HepG2 (cell line): Measurements from ENCODE around the gene PLIN1. TPM values are rescaled to one million over a fixed set of nuclear protein-coding genes. Genes with fewer than 3 reads are reported as not detected.

Source experiments
- ATAC-seq: fragments of 200-7000 bp; cut with Tn5 transposase; 3 replicates; pipeline ENCODE4 v1.9.1; 2020; ENCODE audit warnings: mild to moderate bottlenecking, moderate library complexity
- BruUV-seq: library from RNA; stranded (reverse); fragments of 400-500 nt; replicated peaks from 2 replicates; lab custom pipeline; 2021; lab: Mats Ljungman, UMichigan
- CTCF ChIA-PET: fragments of 300-600 bp; formaldehyde crosslinking; extraction: SDS; loops from one replicate; lab custom pipeline; 2021; ENCODE audit warnings: low total read pairs, inconsistent platforms, low intra/inter-chr PET ratio; lab: Yijun Ruan, JAX
- POLR2A ChIA-PET: fragments of 350-600 bp; sonication (Branson Sonifier 250); formaldehyde crosslinking; loops from one replicate; lab custom pipeline; 2020; ENCODE audit warnings: antibody characterized with exemption, inconsistent platforms; lab: Yijun Ruan, JAX
- DNase-seq: peaks from one replicate; pipeline ENCODE4 v3.0.0-alpha.2; 2015; ENCODE audit warnings: low spot score
- FAIRE-seq: peaks from 3 replicates; lab custom pipeline; 2011; peaks lifted over from hg19 to GRCh38; lab: Jason Lieb, UNC
- H2AFZ ChIP-seq: one replicate; pipeline ENCODE4 v1.6.1; 2011; ENCODE audit warnings: low read length, inconsistent platforms
- H3K27ac ChIP-seq: fragments of 300-600 bp; 3 replicates; pipeline ENCODE4 v1.8.0; 2011; ENCODE audit warnings: mixed run types, mild to moderate bottlenecking, mixed read lengths, low read length, inconsistent platforms; ENCODE audit not compliant: insufficient read depth; ENCODE audit errors: extremely low read length
- H3K27me3 ChIP-seq, 2 experiments: fragments of 200-600 bp in 1 of 2; 2 replicates in 1 of 2; 3 replicates in 1 of 2; pipeline versions ENCODE4 v1.6.0 to v1.8.0; 2011; ENCODE audit warnings: low read length in 2 of 2, mild to moderate bottlenecking in 2 of 2, moderate library complexity in 2 of 2, inconsistent platforms in 1 of 2; ENCODE audit not compliant: insufficient read depth in 2 of 2, control insufficient read depth in 1 of 2
- H3K36me3 ChIP-seq, 2 experiments: fragments of 200-600 bp in 1 of 2; replicated peaks in 1 of 2; 2 replicates in 1 of 2; 3 replicates in 1 of 2; pipeline versions ENCODE4 v1.5.1 to v1.8.0; 2011; ENCODE audit warnings: low read length in 2 of 2, inconsistent platforms in 1 of 2; ENCODE audit not compliant: insufficient read depth in 2 of 2, control insufficient read depth in 1 of 2
- H3K4me1 ChIP-seq: 2 replicates; pipeline ENCODE4 v1.5.1; 2012; ENCODE audit warnings: low read length, inconsistent platforms; ENCODE audit not compliant: insufficient read depth
- H3K4me2 ChIP-seq: 2 replicates; pipeline ENCODE4 v1.6.0; 2011; ENCODE audit warnings: low read depth, low read length, inconsistent platforms
- H3K4me3 ChIP-seq, 3 experiments: fragments of 200-600 bp in 1 of 3; sonication (generic), shearing (Covaris generic) in 1 of 3; replicated peaks in 1 of 3; 2 replicates each; pipeline ENCODE4 v1.5.1; 2011 to 2016; ENCODE audit warnings: low read length in 3 of 3, inconsistent platforms in 2 of 3, low read depth in 2 of 3, mild to moderate bottlenecking in 2 of 3, control low read depth in 1 of 3, mixed read lengths in 1 of 3; ENCODE audit not compliant: insufficient read depth in 1 of 3
- H3K79me2 ChIP-seq: one replicate; pipeline ENCODE4 v1.6.1; 2011; ENCODE audit warnings: low read length, inconsistent platforms; ENCODE audit not compliant: insufficient read depth
- H3K9ac ChIP-seq: 2 replicates; pipeline ENCODE4 v1.6.0; 2011; ENCODE audit warnings: mild to moderate bottlenecking, low read depth, low read length, inconsistent platforms; ENCODE audit not compliant: insufficient read depth
- H3K9me3 ChIP-seq: 2 replicates; pipeline ENCODE4 v1.5.1; 2012; ENCODE audit warnings: mild to moderate bottlenecking, low read length
- H4K20me1 ChIP-seq: 2 replicates; pipeline ENCODE4 v1.6.0; 2011; ENCODE audit warnings: inconsistent platforms, mild to moderate bottlenecking, low read length, moderate library complexity; ENCODE audit not compliant: insufficient read depth
- NR2F1 ChIP-seq, 2 experiments: fragments of 450-650 bp in 1 of 2; formaldehyde crosslinking in 1 of 2; IDR thresholded peaks; 2 replicates each; pipeline versions ENCODE4 v1.5.0 to v1.6.1; 2016 to 2020; ENCODE audit warnings: mild to moderate bottlenecking in 1 of 2, missing compliant biosample characterization in 1 of 2, missing genetic modification reagents in 1 of 2, moderate library complexity in 1 of 2
- PHF5A ChIP-seq: IDR thresholded peaks from one replicate; pipeline ENCODE4 v1.6.1; 2018; ENCODE audit warnings: low read depth, missing genetic modification reagents; ENCODE audit not compliant: unreplicated experiment
- POLR2G ChIP-seq: fragments of 200-400 bp; formaldehyde crosslinking; IDR thresholded peaks from 2 replicates; pipeline ENCODE4 v1.6.1; 2018; ENCODE audit warnings: mild to moderate bottlenecking, low read depth, low read length, moderate library complexity
- RFX5 ChIP-seq: IDR thresholded peaks from 2 replicates; pipeline ENCODE4 v1.6.1; 2011; ENCODE audit warnings: low read depth, low read length, improper control_type of control experiment
- SATB2 ChIP-seq: sonication (generic); formaldehyde crosslinking; IDR thresholded peaks from 2 replicates; pipeline ENCODE4 v1.5.0; 2020; ENCODE audit warnings: missing genetic modification reagents
- SRSF9 ChIP-seq: fragments of 200-400 bp; formaldehyde crosslinking; IDR thresholded peaks from 2 replicates; pipeline ENCODE4 v1.6.1; 2018; ENCODE audit warnings: borderline replicate concordance, mild to moderate bottlenecking, low read depth, low read length; ENCODE audit not compliant: insufficient read depth, poor library complexity, severe bottlenecking
- ZFP1 ChIP-seq: IDR thresholded peaks from 2 replicates; pipeline ENCODE4 v1.6.1; 2016
- ZNF574 ChIP-seq: sonication (generic); formaldehyde crosslinking; IDR thresholded peaks from 2 replicates; pipeline ENCODE4 v1.4.0; 2020; ENCODE audit warnings: missing genetic modification reagents
- ZNF660 ChIP-seq: sonication (generic); formaldehyde crosslinking; IDR thresholded peaks from 2 replicates; pipeline ENCODE4 v1.5.1; 2020; ENCODE audit warnings: mild to moderate bottlenecking, low read depth, missing genetic modification reagents, borderline replicate concordance
- WGBS: methylation state at CpG from one replicate; pipeline ENCODE4 v1.1.6; 2017; ENCODE audit warnings: low lambda C conversion rate; 5-methylcytosine and 5-hydroxymethylcytosine counted together
- in situ Hi-C: cut with HindIII; loops from 2 replicates; pipeline ENCODE4 v1.10.0; 2017; ENCODE audit warnings: low pct_unique_long_range_greater_than_20kb; ENCODE audit not compliant: extremely low pct_ligation_motif_present
- intact Hi-C: fragments of 100-400 bp; cut with micrococcal nuclease; formaldehyde crosslinking; loops from one replicate; pipeline ENCODE4 v1.10.0; 2022; ENCODE audit not compliant: unreplicated experiment
- polyA plus RNA-seq, 8 experiments: library from polyadenylated mRNA; depleted of rRNA in 3 of 8; stranded (reverse) in 7 of 8; unstranded in 1 of 8; fragments of >200 nt; fragmentation: Illumina TruSeq in 4 of 8; extraction: Trizol in 4 of 8; gene quantifications; 2 replicates each; pipeline versions ENCODE4 v1.2.1 to v1.2.3, GENCODE V29; 2011 to 2016; ENCODE audit warnings: low read depth in 4 of 8, missing spikeins in 1 of 8, mixed read lengths in 1 of 8; ENCODE audit not compliant: insufficient read depth in 1 of 8
- total RNA-seq, 5 experiments: library from RNA; depleted of rRNA; stranded (reverse); fragments of >200 nt; fragmentation: Illumina TruSeq; extraction: Trizol; gene quantifications; 2 replicates each; pipeline ENCODE4 v1.2.3, GENCODE V29; 2016; ENCODE audit warnings: low read depth in 1 of 5

PLIN1 gene
- total and polyA plus RNA-seq, 2 of the 13 experiments (the other 11 are each of a cell fraction or from before 2014, with no cell fraction given): 0.74 to 1.2 TPM

- BruUV-seq: no TSS peak
- intact Hi-C loops (no loop called here), in situ Hi-C loops (no loop called here)
- Histone ChIP-seq H3K36me3 (no peaks in the 10 kb centered on the region; a peak in 2 of 5 replicates), H3K4me3 (no peak overlapping the region), H3K79me2 (peaks cover 4% of the 10 kb centered on the region), H2AFZ (no peak overlapping the region), H3K27me3 (no peaks in the 10 kb centered on the region; a peak in 1 of 5 replicates), H3K4me1 (peaks cover 24% of the 10 kb centered on the region), H4K20me1 (no peaks in the 10 kb centered on the region), H3K4me2 (no peak overlapping the region), H3K9me3 (no peaks in the 10 kb centered on the region), H3K9ac (no peak overlapping the region), H3K27ac (no peak overlapping the region)
- FAIRE-seq (no peak), ATAC-seq (no peak), DNase-seq (no peak)
- ChIA-PET POLR2A (no interaction called here), CTCF (no interaction called here)
- no peak for TF ChIP-seq POLR2G
- TF ChIP-seq RFX5: no peak
- TF ChIP-seq ZNF574 (CRISPR knock-in tag): no peak
- no peak for TF ChIP-seq SRSF9
- no peak for TF ChIP-seq NR2F1 (CRISPR knock-in tag; IDR thresholded peaks at IDR 0.05)
- TF ChIP-seq ZFP1 (CRISPR knock-in tag): no peak
- TF ChIP-seq PHF5A (CRISPR knock-in tag): no peak
- no peak for TF ChIP-seq ZNF660 (CRISPR knock-in tag)
- TF ChIP-seq SATB2: no peak
- 88% methylated on average over 2 of the region's 2 CpGs for WGBS
These were observed 6.8 kb upstream of the PLIN1 start for GRCh38 chr15:89685995-89686394.
